ENCODE data around the gene DPM1.

Gene DPM1

GRCh38 chr20:50892394-50892793 lies 65.9 kb downstream of the DPM1 start:
- no peak for DNase-seq

GRCh38 chr20:50891138-50891537 lies 67.2 kb downstream of the DPM1 start:
- DNase-seq = no peak

- DNase-seq = no peak
Measured at GRCh38 chr20:50887576-50887975, 70.8 kb downstream of the DPM1 start.

- no peak for DNase-seq
Measured at GRCh38 chr20:50886184-50886790, 72.0 kb downstream of the DPM1 start.

- no peak for DNase-seq
Measured at GRCh38 chr20:50885781-50886180, 72.6 kb downstream of the DPM1 start.

- DNase-seq = no peak
Measured at GRCh38 chr20:50885068-50885467, 73.3 kb downstream of the DPM1 start.
